A673 (cell line): ENCODE measurements around the gene ANLN.

Experiments used
- CTCF ChIP-seq: fragments of 300-800, 200-600 bp; sonication (generic); conservative IDR thresholded peaks from 2 replicates; pipeline ENCODE4 v1.5.1; 2017; ENCODE audit warnings: low read depth, mild to moderate bottlenecking, antibody characterized with exemption, low read length, moderate library complexity, mixed read lengths
- EZH2 ChIP-seq: fragments of 200-600 bp; sonication (generic); IDR thresholded peaks from 2 replicates; pipeline ENCODE4 v1.6.1; 2017; ENCODE audit warnings: borderline replicate concordance, low read depth, mild to moderate bottlenecking, mixed read lengths, antibody characterized with exemption, low read length; ENCODE audit not compliant: poor library complexity, severe bottlenecking

GRCh38 chr7:36484265-36484664 is 94.6 kb downstream of the ANLN start:
- no peak for TF ChIP-seq CTCF
- no peak for TF ChIP-seq EZH2
